ENCODE data around the gene AKNA. TPM values are rescaled to one million over a fixed set of nuclear protein-coding genes. Genes with fewer than 3 reads are reported as not detected.

Gene AKNA
- total RNA-seq, 1 experiment from 2014 or later: 29.3 TPM

GRCh38 chr9:114327749-114328148 is 60.0 kb downstream of the AKNA start:
- DNase-seq (ENCODE audit: low spot score) (no peak), ATAC-seq (no peak)
- Mint-ChIP-seq H3K27me3 (ENCODE audit: low read depth) (peaks cover 3% of the 10 kb centered on the region; the same call in 1 of the 2 replicates), H3K27ac (no peak overlapping the region), H3K4me1 (no peaks in the 10 kb centered on the region), H3K9me3 (no peaks in the 10 kb centered on the region), H3K36me3 (no peaks in the 10 kb centered on the region), H3K4me3 (no peak overlapping the region)
- POLR2A ChIA-PET: no interaction called here
- CTCF ChIA-PET: no interaction called here
- TF ChIP-seq ESRRA (CRISPR knock-in tag; IDR thresholded peaks at IDR 0.05; ENCODE audit: borderline replicate concordance) (no peak), ATF2 (CRISPR knock-in tag; IDR thresholded peaks at IDR 0.05; ENCODE audit: borderline replicate concordance, low read depth) (no peak), ZNF281 (CRISPR knock-in tag; IDR thresholded peaks at IDR 0.05) (no peak), ZSCAN18 (CRISPR knock-in tag; IDR thresholded peaks at IDR 0.05) (no peak), RELA (CRISPR knock-in tag; IDR thresholded peaks at IDR 0.05; ENCODE audit: borderline replicate concordance) (no peak), CREB1 (CRISPR knock-in tag; IDR thresholded peaks at IDR 0.05) (no peak), RORB (CRISPR knock-in tag; IDR thresholded peaks at IDR 0.05) (no peak), ZNF416 (CRISPR knock-in tag; IDR thresholded peaks at IDR 0.05) (no peak), TEAD1 (CRISPR knock-in tag; IDR thresholded peaks at IDR 0.05) (no peak), ZNF671 (CRISPR knock-in tag; IDR thresholded peaks at IDR 0.05) (no peak), E2F1 (CRISPR knock-in tag; IDR thresholded peaks at IDR 0.05) (no peak), NR1H2 (CRISPR knock-in tag; IDR thresholded peaks at IDR 0.05) (no peak), ELF4 (CRISPR knock-in tag; IDR thresholded peaks at IDR 0.05; ENCODE audit: low read depth) (no peak), ZNF263 (CRISPR knock-in tag; IDR thresholded peaks at IDR 0.05; ENCODE audit: low read depth) (no peak), NFE2L1 (CRISPR knock-in tag; IDR thresholded peaks at IDR 0.05) (no peak), ZMAT4 (CRISPR knock-in tag; IDR thresholded peaks at IDR 0.05) (no peak), ZBTB43 (CRISPR knock-in tag; IDR thresholded peaks at IDR 0.05) (no peak), ATF1 (CRISPR knock-in tag; IDR thresholded peaks at IDR 0.05) (no peak), ZNF121 (CRISPR knock-in tag; IDR thresholded peaks at IDR 0.05) (no peak), FOXK1 (CRISPR knock-in tag; IDR thresholded peaks at IDR 0.05) (no peak)
